Thyroid gland (tissue), 4 donors: ENCODE results near the gene ANKRD12. TPM values are rescaled to one million over a fixed set of nuclear protein-coding genes. Genes with fewer than 3 reads are reported as not detected.

Experiments used
- DNase-seq, 2 donors: peaks; one replicate each; pipeline ENCODE4 v3.0.0-alpha.2; 2019
- H3K27ac ChIP-seq, 3 donors: fragments of 200-600 bp; sonication (generic); 1 replicate in 2 of 3; 2 replicates in 1 of 3; pipeline ENCODE4 v1.5.1; 2016 to 2019; ENCODE audit warnings: mild to moderate bottlenecking in 1 of 3, moderate library complexity in 1 of 3
- H3K27me3 ChIP-seq: fragments of 200-600 bp; sonication (generic); one replicate; pipeline ENCODE4 v1.5.1; 2019
- H3K36me3 ChIP-seq, 2 donors: fragments of 200-600 bp; sonication (generic); one replicate each; pipeline ENCODE4 v1.5.1; 2016 to 2019
- H3K4me1 ChIP-seq, 2 donors: fragments of 200-600 bp; sonication (generic); one replicate each; pipeline ENCODE4 v1.5.1; 2017 to 2019
- H3K4me3 ChIP-seq, 3 donors: fragments of 200-600 bp; sonication (generic); replicated peaks in 1 of 3; 1 replicate in 2 of 3; 2 replicates in 1 of 3; pipeline ENCODE4 v1.5.1; 2016; ENCODE audit warnings: mild to moderate bottlenecking in 1 of 3
- H3K9me3 ChIP-seq: fragments of 200-600 bp; sonication (generic); one replicate; pipeline ENCODE4 v1.5.1; 2017
- POLR2A ChIP-seq, 2 donors: fragments of 450-650 bp; IDR thresholded peaks; one replicate each; pipeline ENCODE4 v1.6.1; 2017; ENCODE audit warnings: antibody characterized with exemption in 2 of 2, mild to moderate bottlenecking in 2 of 2, moderate library complexity in 1 of 2
- WGBS, 2 donors: methylation state at CpG; one replicate each; pipeline ENCODE4 v1.1.5; 2017; 5-methylcytosine and 5-hydroxymethylcytosine counted together
- intact Hi-C: fragments of 100-400 bp; cut with DNase I; formaldehyde crosslinking; loops from one replicate; pipeline ENCODE4 v1.15.1; 2023
- total RNA-seq, 4 donors: library from RNA; depleted of rRNA; stranded (reverse); fragments of >200 nt; gene quantifications; one replicate each; pipeline ENCODE4 v1.2.3, GENCODE V29; 2016
- TF ChIP-seq, protein P1 (sequence below), 6 experiments: fragments of 200-600 bp in 3 of 6; fragments of 450-650 bp in 3 of 6; sonication (generic) in 3 of 6; IDR thresholded peaks; one replicate each; pipeline ENCODE4 v1.5.1; 2016 to 2019; ENCODE audit warnings: antibody characterized with exemption in 6 of 6, mild to moderate bottlenecking in 2 of 6, inconsistent platforms in 1 of 6, moderate library complexity in 1 of 6

Gene ANKRD12
- total RNA-seq, 4 donors from 2014 or later = 74.6 to 155 (median 109) TPM

DNA sequence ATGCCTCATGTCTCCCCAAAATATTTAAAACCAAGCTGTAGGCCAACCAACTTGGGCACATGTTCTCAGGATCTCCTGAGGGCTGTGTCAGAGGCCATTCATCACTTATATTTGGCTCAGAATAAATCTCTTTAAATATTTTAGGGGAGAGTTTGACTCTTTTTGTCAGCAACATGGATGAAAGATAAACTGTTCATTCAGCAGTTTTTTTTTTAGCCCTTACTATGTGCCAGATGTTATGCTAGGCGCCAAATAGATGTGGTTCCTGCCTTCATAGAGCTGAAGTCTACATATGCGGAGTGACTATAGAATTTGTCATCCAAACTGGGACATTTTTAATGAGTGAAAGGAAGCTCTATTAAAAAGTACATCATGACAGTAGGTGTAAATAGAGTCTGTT is 155.5 kb downstream of the ANKRD12 start:
- WGBS, 2 donors = 94 to 96% methylated on average over 2 of the region's 2 CpGs
- no peaks in the 10 kb centered on the region for H3K9me3 ChIP-seq
- H3K36me3 ChIP-seq = no peaks in the 10 kb centered on the region
- TF ChIP-seq, protein P1, sequence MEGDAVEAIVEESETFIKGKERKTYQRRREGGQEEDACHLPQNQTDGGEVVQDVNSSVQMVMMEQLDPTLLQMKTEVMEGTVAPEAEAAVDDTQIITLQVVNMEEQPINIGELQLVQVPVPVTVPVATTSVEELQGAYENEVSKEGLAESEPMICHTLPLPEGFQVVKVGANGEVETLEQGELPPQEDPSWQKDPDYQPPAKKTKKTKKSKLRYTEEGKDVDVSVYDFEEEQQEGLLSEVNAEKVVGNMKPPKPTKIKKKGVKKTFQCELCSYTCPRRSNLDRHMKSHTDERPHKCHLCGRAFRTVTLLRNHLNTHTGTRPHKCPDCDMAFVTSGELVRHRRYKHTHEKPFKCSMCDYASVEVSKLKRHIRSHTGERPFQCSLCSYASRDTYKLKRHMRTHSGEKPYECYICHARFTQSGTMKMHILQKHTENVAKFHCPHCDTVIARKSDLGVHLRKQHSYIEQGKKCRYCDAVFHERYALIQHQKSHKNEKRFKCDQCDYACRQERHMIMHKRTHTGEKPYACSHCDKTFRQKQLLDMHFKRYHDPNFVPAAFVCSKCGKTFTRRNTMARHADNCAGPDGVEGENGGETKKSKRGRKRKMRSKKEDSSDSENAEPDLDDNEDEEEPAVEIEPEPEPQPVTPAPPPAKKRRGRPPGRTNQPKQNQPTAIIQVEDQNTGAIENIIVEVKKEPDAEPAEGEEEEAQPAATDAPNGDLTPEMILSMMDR (IDR thresholded peaks at IDR 0.05) = no peak
- no peak for TF ChIP-seq POLR2A (IDR thresholded peaks at IDR 0.05)
- H3K4me3 ChIP-seq = no peak overlapping the region
- no peaks in the 10 kb centered on the region for H3K27me3 ChIP-seq
- no peak overlapping the region for H3K27ac ChIP-seq
- H3K4me1 ChIP-seq = no peaks in the 10 kb centered on the region
- intact Hi-C loops = no loop called here
- no peak for DNase-seq

- Histone ChIP-seq H3K27ac (no peak overlapping the region), H3K9me3 (no peaks in the 10 kb centered on the region), H3K4me3 (no peak overlapping the region), H3K27me3 (no peaks in the 10 kb centered on the region), H3K4me1 (no peaks in the 10 kb centered on the region), H3K36me3 (no peaks in the 10 kb centered on the region)
- intact Hi-C loops = no loop called here
- TF ChIP-seq, protein P1 (IDR thresholded peaks at IDR 0.05) = no peak
- no peak for TF ChIP-seq POLR2A (IDR thresholded peaks at IDR 0.05)
- no peak for DNase-seq
- 92 to 95% methylated on average over 1 of the region's 1 CpG for WGBS, 2 donors
These were observed 157.4 kb downstream of the ANKRD12 start for GRCh38 chr18:9293948-9294347.

DNA sequence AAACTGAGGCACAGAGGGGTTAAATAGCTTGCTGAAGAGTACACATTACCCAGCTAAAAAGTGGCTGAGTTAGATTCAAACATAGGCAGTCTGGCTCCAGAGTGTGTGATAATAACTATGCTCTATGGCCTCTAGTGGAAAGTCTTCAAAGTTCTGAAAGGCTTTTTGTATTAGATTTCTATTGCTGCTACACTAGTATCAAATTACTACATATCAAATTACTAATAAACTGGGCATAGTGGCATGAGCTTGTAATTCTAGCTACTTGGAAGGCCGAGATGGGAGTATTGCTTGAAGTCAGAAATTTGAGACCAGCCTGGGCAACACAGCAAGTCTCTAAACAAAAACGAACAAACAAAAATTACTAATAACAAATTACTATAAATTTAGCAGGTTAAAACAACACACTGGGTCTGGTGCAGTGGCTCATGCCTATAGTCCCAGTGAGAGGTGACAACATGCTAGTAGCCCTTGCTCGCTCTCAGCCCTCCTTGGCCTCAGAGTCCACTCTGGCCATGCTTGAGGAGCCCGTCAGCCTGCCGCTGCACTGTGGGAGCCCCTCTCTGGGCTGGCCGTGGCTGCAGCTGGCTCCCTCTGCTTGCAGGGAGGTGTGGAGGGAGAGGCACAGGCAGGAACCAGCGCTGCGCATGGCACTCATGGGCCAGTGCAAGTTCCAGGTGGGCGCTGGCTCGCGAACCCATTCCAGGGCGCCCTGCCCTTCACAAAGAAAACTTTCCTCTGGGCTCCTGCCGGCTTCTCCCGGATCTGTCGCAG is 159.8 kb downstream of the ANKRD12 start:
- no peak overlapping the region for H3K4me3 ChIP-seq
- no peaks in the 10 kb centered on the region for H3K27me3 ChIP-seq
- no peaks in the 10 kb centered on the region for H3K4me1 ChIP-seq
- H3K9me3 ChIP-seq = no peaks in the 10 kb centered on the region
- 94 to 98% methylated on average over 9 to 15 of the region's 15 CpGs for WGBS, 2 donors
- no peak for DNase-seq
- no peaks in the 10 kb centered on the region for H3K36me3 ChIP-seq
- intact Hi-C loops = no loop called here
- TF ChIP-seq POLR2A (IDR thresholded peaks at IDR 0.05) = no peak
- TF ChIP-seq, protein P1 (IDR thresholded peaks at IDR 0.05) = no peak
- H3K27ac ChIP-seq = no peak overlapping the region

- no peaks in the 10 kb centered on the region for H3K4me1 ChIP-seq
- no peak for DNase-seq
- no peaks in the 10 kb centered on the region for H3K27me3 ChIP-seq
- no peaks in the 10 kb centered on the region for H3K36me3 ChIP-seq
- 97 to 100% methylated on average over 5 to 19 of the region's 24 CpGs for WGBS, 2 donors
- no peak overlapping the region for H3K27ac ChIP-seq
- TF ChIP-seq, protein P1 (IDR thresholded peaks at IDR 0.05) = no peak
- no peak for TF ChIP-seq POLR2A (IDR thresholded peaks at IDR 0.05)
- no peak overlapping the region for H3K4me3 ChIP-seq
- H3K9me3 ChIP-seq = no peaks in the 10 kb centered on the region
- intact Hi-C loops = no loop called here
These were observed 160.4 kb downstream of the ANKRD12 start for GRCh38 chr18:9297007-9297393.

DNA sequence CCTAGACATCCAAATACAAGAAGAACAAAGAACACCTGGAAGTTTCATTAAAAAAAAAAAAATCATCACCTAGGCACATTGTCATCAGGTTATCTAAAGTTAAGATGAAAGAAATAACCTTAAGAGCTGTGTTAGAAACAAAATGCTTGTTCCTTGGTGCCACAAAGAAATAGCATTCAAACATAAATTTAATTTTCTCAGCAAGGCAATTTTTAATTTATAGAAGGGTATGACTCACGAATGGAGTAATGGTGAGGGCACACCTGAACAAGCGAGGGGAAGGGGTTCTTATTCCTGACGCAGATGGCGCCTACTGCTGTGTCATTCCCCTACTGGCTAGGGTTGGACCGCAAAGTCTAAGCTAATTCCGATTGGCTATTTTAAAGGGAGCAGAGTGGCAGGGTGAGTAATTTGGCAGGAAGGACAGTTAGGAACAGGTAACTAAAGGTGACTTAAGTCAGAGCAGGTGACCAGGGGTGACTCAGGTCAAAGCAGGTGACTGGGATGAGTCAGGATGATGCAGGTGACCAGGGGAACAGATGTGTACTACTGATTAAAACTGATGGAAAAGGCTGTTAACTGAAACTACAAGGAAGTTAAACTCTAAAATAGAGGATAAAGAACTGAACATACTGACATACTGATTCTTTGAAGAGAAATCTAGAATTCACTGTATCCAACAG is 167.9 kb downstream of the ANKRD12 start:
- WGBS, 2 donors = 93 to 95% methylated on average over 6 of the region's 6 CpGs
- no peaks in the 10 kb centered on the region for H3K27me3 ChIP-seq
- H3K27ac ChIP-seq = no peak overlapping the region
- TF ChIP-seq POLR2A (IDR thresholded peaks at IDR 0.05) = no peak
- TF ChIP-seq, protein P1 (IDR thresholded peaks at IDR 0.05) = no peak
- no peak overlapping the region for H3K4me3 ChIP-seq
- no peaks in the 10 kb centered on the region for H3K36me3 ChIP-seq
- no peaks in the 10 kb centered on the region for H3K4me1 ChIP-seq
- intact Hi-C loops = no loop called here
- H3K9me3 ChIP-seq = no peaks in the 10 kb centered on the region
- no peak for DNase-seq
